Right lobe of liver (tissue), 4 donors: ENCODE data around the gene MAP4K2.

ENCODE experiments used
- CTCF ChIP-seq, 4 donors: fragments of 200-600 bp in 3 of 4; fragments of 450-650 bp in 1 of 4; IDR thresholded peaks; one replicate each; pipeline versions ENCODE4 v1.5.1 to v1.8.0; 2016 to 2022; ENCODE audit warnings: antibody characterized with exemption in 4 of 4, mild to moderate bottlenecking in 2 of 4
- POLR2A ChIP-seq: fragments of 450-650 bp; IDR thresholded peaks from one replicate; pipeline ENCODE4 v1.6.1; 2017; ENCODE audit warnings: antibody characterized with exemption, mild to moderate bottlenecking
- donor health status: DM: no; HTN: no; CAD: no.
- donor health status: DM: no; HTN: no; CAD: no.
- donor health status: DM: no; HTN: yes; CAD: no.

GRCh38 chr11:64805481-64805880, 2.5 kb upstream of the MAP4K2 start:
- no peak for TF ChIP-seq POLR2A
- no peak for TF ChIP-seq CTCF (IDR thresholded peaks at IDR 0.05)
